GM23338 (cell line): ENCODE results near the gene GNG7.

Experiments
- CREB1 ChIP-seq: fragments of 250-450 bp; sonication (Bioruptor Pico); IDR thresholded peaks from 2 replicates; pipeline ENCODE4 v1.5.0; 2020; ENCODE audit warnings: low read depth, mild to moderate bottlenecking, moderate library complexity
- CTCF ChIP-seq, 2 experiments: fragments of 200-600 bp in 1 of 2; sonication (generic) in 1 of 2; conservative IDR thresholded peaks; 2 replicates each; pipeline versions ENCODE4 v1.5.1 to v1.6.1; 2016 to 2017; ENCODE audit warnings: antibody characterized with exemption in 2 of 2, low read depth in 2 of 2, mild to moderate bottlenecking in 2 of 2, moderate library complexity in 1 of 2
- EZH2 ChIP-seq: fragments of 200-600 bp; sonication (generic); IDR thresholded peaks from one replicate; pipeline ENCODE4 v1.8.0; 2017; ENCODE audit warnings: antibody characterized with exemption, mild to moderate bottlenecking, low read depth; ENCODE audit not compliant: unreplicated experiment
- EZH2phosphoT487 ChIP-seq: fragments of 200-600 bp; sonication (generic); IDR thresholded peaks from one replicate; pipeline ENCODE4 v1.8.1; 2018; ENCODE audit warnings: antibody characterized with exemption; ENCODE audit not compliant: unreplicated experiment
- JUNB ChIP-seq: IDR thresholded peaks from one replicate; pipeline ENCODE4 v1.6.1; 2016; ENCODE audit warnings: antibody characterized with exemption; ENCODE audit not compliant: unreplicated experiment

GRCh38 chr19:2736550-2737190 lies 34.2 kb upstream of the GNG7 start:
- TF ChIP-seq CTCF (conservative IDR thresholded peaks at IDR 0.05; ENCODE audit: low read depth in 2 of 2) (no peak), EZH2 (no peak), CREB1 (CRISPR knock-in tag) (no peak), JUNB (no peak), EZH2phosphoT487 (no peak)
